GM19240 (cell line): ENCODE measurements around the gene ATL2.

Experiments
- DNase-seq: peaks from one replicate; pipeline ENCODE4 v3.0.0; 2011; ENCODE audit warnings: low spot score; ENCODE audit not compliant: insufficient read length

ATL2 gene

GRCh38 chr2:38248707-38249106, 128.4 kb downstream of the ATL2 start:
- no peak for DNase-seq

GRCh38 chr2:38248255-38248654, 128.8 kb downstream of the ATL2 start:
- no peak for DNase-seq

GRCh38 chr2:38246105-38246504, 131.0 kb downstream of the ATL2 start:
- DNase-seq = no peak

GRCh38 chr2:38245114-38245641, 131.9 kb downstream of the ATL2 start:
- no peak for DNase-seq

- no peak for DNase-seq
Observed at GRCh38 chr2:38244301-38244700, 132.8 kb downstream of the ATL2 start.
